Effector memory CD8-positive, alpha-beta T cell (primary cell): ENCODE measurements around the gene NEGR1.

Experiments
- ATAC-seq: fragments of 150-1000 bp; cut with Tn5 transposase; replicated peaks from 2 replicates; pipeline ENCODE4 v1.10.0; 2021; ENCODE audit warnings: mild to moderate bottlenecking, moderate library complexity
- DNase-seq, 3 experiments: peaks; one replicate each; pipeline ENCODE4 v3.0.0; 2021
- H3K27ac Mint-ChIP-seq, 2 donors: one replicate each; pipeline ENCODE4 v1.8.0; 2022; ENCODE audit warnings: mild to moderate bottlenecking in 2 of 2, mixed read lengths in 2 of 2, moderate library complexity in 2 of 2
- H3K27me3 Mint-ChIP-seq, 2 donors: one replicate each; pipeline ENCODE4 v1.8.0; 2022; ENCODE audit warnings: mixed read lengths in 2 of 2
- H3K36me3 Mint-ChIP-seq: one replicate; pipeline ENCODE4 v1.8.0; 2022; ENCODE audit warnings: mild to moderate bottlenecking, moderate library complexity, mixed read lengths; ENCODE audit not compliant: insufficient read depth
- H3K4me1 Mint-ChIP-seq, 2 donors: one replicate each; pipeline ENCODE4 v1.8.0; 2022; ENCODE audit warnings: low read depth in 2 of 2, mixed read lengths in 2 of 2
- H3K4me3 Mint-ChIP-seq, 2 donors: one replicate each; pipeline ENCODE4 v1.8.0; 2022; ENCODE audit warnings: mild to moderate bottlenecking in 2 of 2, mixed read lengths in 2 of 2, moderate library complexity in 2 of 2
- H3K9me3 Mint-ChIP-seq, 2 donors: one replicate each; pipeline ENCODE4 v1.8.0; 2022; ENCODE audit warnings: mixed read lengths in 2 of 2

The NEGR1 gene

GRCh38 chr1:71862756-71863155 lies 419.6 kb downstream of the NEGR1 start:
- H3K27ac Mint-ChIP-seq, result no peak overlapping the region
- H3K9me3 Mint-ChIP-seq, result peaks cover 9 to 12% of the 10 kb centered on the region in 2 donors
- H3K4me3 Mint-ChIP-seq, result no peak overlapping the region
- H3K4me1 Mint-ChIP-seq, result no peaks in the 10 kb centered on the region
- no peaks in the 10 kb centered on the region for H3K27me3 Mint-ChIP-seq
- H3K36me3 Mint-ChIP-seq, result no peaks in the 10 kb centered on the region
- no peak for DNase-seq
- ATAC-seq, result no peak

GRCh38 chr1:71861022-71861421 lies 421.3 kb downstream of the NEGR1 start:
- no peaks in the 10 kb centered on the region for H3K36me3 Mint-ChIP-seq
- no peak for DNase-seq
- H3K4me1 Mint-ChIP-seq, result no peaks in the 10 kb centered on the region
- no peak for ATAC-seq
- H3K4me3 Mint-ChIP-seq, result no peak overlapping the region
- H3K9me3 Mint-ChIP-seq, result peaks cover 10 to 13% of the 10 kb centered on the region in 2 donors
- H3K27ac Mint-ChIP-seq, result no peak overlapping the region
- H3K27me3 Mint-ChIP-seq, result no peaks in the 10 kb centered on the region

- Mint-ChIP-seq H3K36me3 (no peaks in the 10 kb centered on the region), H3K4me1 (no peaks in the 10 kb centered on the region), H3K27me3 (no peaks in the 10 kb centered on the region), H3K27ac (no peak overlapping the region), H3K9me3 (peaks cover 10 to 13% of the 10 kb centered on the region in 2 donors), H3K4me3 (no peak overlapping the region)
- no peak for DNase-seq
- ATAC-seq, result no peak
Measured at GRCh38 chr1:71859806-71860205, 422.5 kb downstream of the NEGR1 start.

- no peak for DNase-seq
- Mint-ChIP-seq H3K4me3 (no peak overlapping the region), H3K4me1 (no peaks in the 10 kb centered on the region), H3K9me3 (peaks cover 13% of the 10 kb centered on the region in 2 donors), H3K36me3 (no peaks in the 10 kb centered on the region), H3K27me3 (no peaks in the 10 kb centered on the region), H3K27ac (no peak overlapping the region)
- ATAC-seq, result no peak
Measured at GRCh38 chr1:71857862-71858261, 424.5 kb downstream of the NEGR1 start.

- Mint-ChIP-seq H3K27ac (no peak overlapping the region), H3K4me3 (no peak overlapping the region), H3K4me1 (no peaks in the 10 kb centered on the region), H3K36me3 (no peaks in the 10 kb centered on the region), H3K27me3 (no peaks in the 10 kb centered on the region), H3K9me3 (peaks cover 7% of the 10 kb centered on the region in 2 donors)
- DNase-seq (no peak), ATAC-seq (no peak)
Measured at GRCh38 chr1:71853360-71853759, 429.0 kb downstream of the NEGR1 start.

- peaks cover 4 to 20% of the 10 kb centered on the region in 2 donors for H3K9me3 Mint-ChIP-seq
- H3K4me1 Mint-ChIP-seq, result no peaks in the 10 kb centered on the region
- no peak overlapping the region for H3K4me3 Mint-ChIP-seq
Measured at GRCh38 chr1:71850936-71851335, 431.4 kb downstream of the NEGR1 start.

GRCh38 chr1:71850515-71850914 lies 431.8 kb downstream of the NEGR1 start:
- Mint-ChIP-seq H3K4me3 (no peak overlapping the region), H3K9me3 (peaks cover 5 to 24% of the 10 kb centered on the region in 2 donors), H3K36me3 (no peaks in the 10 kb centered on the region), H3K27me3 (no peaks in the 10 kb centered on the region), H3K4me1 (no peaks in the 10 kb centered on the region), H3K27ac (no peak overlapping the region)
- ATAC-seq (no peak), DNase-seq (no peak)

More at GRCh38 chr1:71850936-71851335, 431.4 kb downstream of the NEGR1 start:
- Mint-ChIP-seq H3K27ac (no peak overlapping the region), H3K27me3 (no peaks in the 10 kb centered on the region), H3K36me3 (no peaks in the 10 kb centered on the region)
- DNase-seq (no peak), ATAC-seq (no peak)

- DNase-seq, result no peak
- Mint-ChIP-seq H3K27me3 (no peaks in the 10 kb centered on the region), H3K9me3 (peaks cover 5 to 25% of the 10 kb centered on the region in 2 donors), H3K36me3 (no peaks in the 10 kb centered on the region), H3K4me1 (no peaks in the 10 kb centered on the region), H3K27ac (no peak overlapping the region), H3K4me3 (no peak overlapping the region)
- no peak for ATAC-seq
Measured at GRCh38 chr1:71843012-71843411, 439.3 kb downstream of the NEGR1 start.

GRCh38 chr1:71839876-71840275 lies 442.5 kb downstream of the NEGR1 start:
- no peaks in the 10 kb centered on the region for H3K4me1 Mint-ChIP-seq
- H3K4me3 Mint-ChIP-seq, result no peak overlapping the region
- H3K36me3 Mint-ChIP-seq, result no peaks in the 10 kb centered on the region
- no peak overlapping the region for H3K27ac Mint-ChIP-seq
- no peaks in the 10 kb centered on the region for H3K27me3 Mint-ChIP-seq
- DNase-seq (no peak), ATAC-seq (no peak)
- peaks cover 0 to 4% of the 10 kb centered on the region in 2 donors for H3K9me3 Mint-ChIP-seq

GRCh38 chr1:71836904-71837303 lies 445.4 kb downstream of the NEGR1 start:
- no peaks in the 10 kb centered on the region for H3K36me3 Mint-ChIP-seq
- no peaks in the 10 kb centered on the region for H3K4me1 Mint-ChIP-seq
- no peak overlapping the region for H3K4me3 Mint-ChIP-seq
- peaks cover 3 to 4% of the 10 kb centered on the region in 2 donors for H3K9me3 Mint-ChIP-seq
- DNase-seq, result no peak
- no peak overlapping the region for H3K27ac Mint-ChIP-seq
- ATAC-seq, result no peak
- H3K27me3 Mint-ChIP-seq, result no peaks in the 10 kb centered on the region

GRCh38 chr1:71835442-71835813 lies 446.9 kb downstream of the NEGR1 start:
- H3K27ac Mint-ChIP-seq, result no peak overlapping the region
- peaks cover 8 to 12% of the 10 kb centered on the region in 2 donors for H3K9me3 Mint-ChIP-seq
- no peaks in the 10 kb centered on the region for H3K27me3 Mint-ChIP-seq
- no peak overlapping the region for H3K4me3 Mint-ChIP-seq
- DNase-seq (no peak), ATAC-seq (no peak)
- no peaks in the 10 kb centered on the region for H3K4me1 Mint-ChIP-seq
- no peaks in the 10 kb centered on the region for H3K36me3 Mint-ChIP-seq

GRCh38 chr1:71834601-71835441 lies 447.5 kb downstream of the NEGR1 start:
- Mint-ChIP-seq H3K4me1 (no peaks in the 10 kb centered on the region), H3K4me3 (no peak overlapping the region), H3K36me3 (no peaks in the 10 kb centered on the region), H3K9me3 (peaks cover 8 to 13% of the 10 kb centered on the region in 2 donors), H3K27me3 (no peaks in the 10 kb centered on the region), H3K27ac (no peak overlapping the region)
- ATAC-seq (no peak), DNase-seq (no peak)

- Mint-ChIP-seq H3K9me3 (peaks cover 10 to 20% of the 10 kb centered on the region in 2 donors), H3K27ac (no peak overlapping the region), H3K4me1 (no peaks in the 10 kb centered on the region), H3K36me3 (no peaks in the 10 kb centered on the region), H3K27me3 (no peaks in the 10 kb centered on the region), H3K4me3 (no peak overlapping the region)
- DNase-seq (no peak), ATAC-seq (no peak)
Measured at GRCh38 chr1:71831646-71832045, 450.7 kb downstream of the NEGR1 start.

- Mint-ChIP-seq H3K36me3 (no peaks in the 10 kb centered on the region), H3K4me1 (no peaks in the 10 kb centered on the region), H3K9me3 (peaks cover 12 to 28% of the 10 kb centered on the region in 2 donors), H3K27me3 (no peaks in the 10 kb centered on the region), H3K27ac (no peak overlapping the region), H3K4me3 (no peak overlapping the region)
- ATAC-seq, result no peak
- no peak for DNase-seq
Measured at GRCh38 chr1:71829346-71829745, 453.0 kb downstream of the NEGR1 start.
